GM23338 (cell line): ENCODE results near the gene SETD1B. TPM values are rescaled to one million over a fixed set of nuclear protein-coding genes. Genes with fewer than 3 reads are reported as not detected.

ENCODE experiments used
- ATAC-seq: fragments of 200-7000 bp; cut with Tn5 transposase; 3 replicates; pipeline ENCODE4 v1.9.1; 2020
- DNase-seq: peaks from one replicate; pipeline ENCODE4 v3.0.0-alpha.2; 2015; ENCODE audit warnings: low spot score
- H2AFZ ChIP-seq: fragments of 200-600 bp; sonication (generic); 2 replicates; pipeline ENCODE4 v1.8.0; 2016; ENCODE audit warnings: antibody characterized with exemption, mild to moderate bottlenecking, moderate library complexity
- H3F3A ChIP-seq: fragments of 200-600 bp; sonication (generic); replicated peaks from 2 replicates; pipeline ENCODE4 v1.8.0; 2017; ENCODE audit warnings: antibody characterized with exemption, mixed run types, low read depth
- H3K27ac ChIP-seq: fragments of 200-600 bp; sonication (generic); 2 replicates; pipeline ENCODE4 v1.6.1; 2016; ENCODE audit warnings: low read depth
- H3K27me3 ChIP-seq: fragments of 200-600 bp; sonication (generic); 2 replicates; pipeline ENCODE4 v1.8.0; 2016; ENCODE audit warnings: mild to moderate bottlenecking, mixed run types, moderate library complexity; ENCODE audit not compliant: insufficient read depth
- H3K36me3 ChIP-seq: fragments of 200-600 bp; sonication (generic); 2 replicates; pipeline ENCODE4 v1.8.0; 2016; ENCODE audit warnings: mild to moderate bottlenecking; ENCODE audit not compliant: insufficient read depth
- H3K4me1 ChIP-seq: fragments of 200-600 bp; sonication (generic); 2 replicates; pipeline ENCODE4 v1.8.0; 2016; ENCODE audit warnings: mild to moderate bottlenecking, moderate library complexity; ENCODE audit not compliant: insufficient read depth
- H3K4me2 ChIP-seq: fragments of 200-600 bp; sonication (generic); 2 replicates; pipeline ENCODE4 v1.7.1; 2017; ENCODE audit warnings: mixed run types
- H3K4me3 ChIP-seq: fragments of 200-600 bp; sonication (generic); 2 replicates; pipeline ENCODE4 v1.6.1; 2016; ENCODE audit warnings: mixed run types
- H3K79me2 ChIP-seq: fragments of 200-600 bp; sonication (generic); replicated peaks from 2 replicates; pipeline ENCODE4 v1.8.0; 2017; ENCODE audit warnings: mild to moderate bottlenecking; ENCODE audit not compliant: insufficient read depth
- H3K9me2 ChIP-seq: fragments of 200-600 bp; sonication (generic); 2 replicates; pipeline ENCODE4 v1.8.0; 2017; ENCODE audit not compliant: insufficient read depth
- H4K20me1 ChIP-seq: fragments of 200-600 bp; sonication (generic); replicated peaks from 2 replicates; pipeline ENCODE4 v1.8.0; 2017; ENCODE audit warnings: mild to moderate bottlenecking; ENCODE audit not compliant: insufficient read depth
- H3K27ac Mint-ChIP-seq: 2 replicates; pipeline ENCODE4 v1.8.0; 2020; ENCODE audit warnings: inconsistent platforms, mild to moderate bottlenecking, moderate library complexity, mixed read lengths
- H3K27me3 Mint-ChIP-seq: 3 replicates; pipeline ENCODE4 v1.8.0; 2022; ENCODE audit warnings: low read depth, mild to moderate bottlenecking, moderate library complexity, mixed read lengths, inconsistent platforms; ENCODE audit not compliant: insufficient read depth, poor library complexity
- H3K36me3 Mint-ChIP-seq: 3 replicates; pipeline ENCODE4 v1.8.0; 2021; ENCODE audit warnings: low read depth, mild to moderate bottlenecking, inconsistent platforms, moderate library complexity, mixed read lengths
- H3K4me1 Mint-ChIP-seq: 3 replicates; pipeline ENCODE4 v1.8.0; 2020; ENCODE audit warnings: mild to moderate bottlenecking, inconsistent platforms, mixed read lengths
- H3K4me3 Mint-ChIP-seq: 3 replicates; pipeline ENCODE4 v1.8.0; 2021; ENCODE audit warnings: moderate library complexity, mild to moderate bottlenecking, inconsistent platforms, mixed read lengths
- H3K9me3 Mint-ChIP-seq: 3 replicates; pipeline ENCODE4 v1.8.0; 2020; ENCODE audit warnings: moderate library complexity, mild to moderate bottlenecking, inconsistent platforms, mixed read lengths
- CREB1 ChIP-seq: fragments of 250-450 bp; sonication (Bioruptor Pico); IDR thresholded peaks from 2 replicates; pipeline ENCODE4 v1.5.0; 2020; ENCODE audit warnings: low read depth, mild to moderate bottlenecking, moderate library complexity
- ETS1 ChIP-seq: IDR thresholded peaks from 2 replicates; pipeline ENCODE4 v1.6.1; 2016; ENCODE audit warnings: antibody characterized with exemption
- EZH2 ChIP-seq: fragments of 200-600 bp; sonication (generic); IDR thresholded peaks from one replicate; pipeline ENCODE4 v1.8.0; 2017; ENCODE audit warnings: antibody characterized with exemption, mild to moderate bottlenecking, low read depth; ENCODE audit not compliant: unreplicated experiment
- EZH2phosphoT487 ChIP-seq: fragments of 200-600 bp; sonication (generic); IDR thresholded peaks from one replicate; pipeline ENCODE4 v1.8.1; 2018; ENCODE audit warnings: antibody characterized with exemption; ENCODE audit not compliant: unreplicated experiment
- JUNB ChIP-seq: IDR thresholded peaks from one replicate; pipeline ENCODE4 v1.6.1; 2016; ENCODE audit warnings: antibody characterized with exemption; ENCODE audit not compliant: unreplicated experiment
- NANOG ChIP-seq: IDR thresholded peaks from 2 replicates; pipeline ENCODE4 v1.6.1; 2016; ENCODE audit warnings: antibody characterized with exemption, borderline replicate concordance
- POLR2AphosphoS5 ChIP-seq: IDR thresholded peaks from 2 replicates; pipeline ENCODE4 v1.6.1; 2016; ENCODE audit warnings: antibody characterized with exemption, low read depth
- STAT1 ChIP-seq: IDR thresholded peaks from one replicate; pipeline ENCODE4 v1.6.1; 2016; ENCODE audit warnings: antibody characterized with exemption; ENCODE audit not compliant: unreplicated experiment
- ZNF114 ChIP-seq: fragments of 250-450 bp; sonication (Bioruptor Pico); IDR thresholded peaks from 2 replicates; pipeline ENCODE4 v1.5.0; 2020; ENCODE audit warnings: mild to moderate bottlenecking, moderate library complexity
- ZNF331 ChIP-seq: fragments of 250-450 bp; sonication (Bioruptor Pico); IDR thresholded peaks from 2 replicates; pipeline ENCODE4 v1.5.0; 2020; ENCODE audit warnings: low read depth, mild to moderate bottlenecking, moderate library complexity
- ZNF462 ChIP-seq: fragments of 250-450 bp; sonication (Bioruptor Pico); IDR thresholded peaks from 2 replicates; pipeline ENCODE4 v1.5.0; 2020; ENCODE audit warnings: mild to moderate bottlenecking, moderate library complexity
- polyA plus RNA-seq: library from polyadenylated mRNA; unstranded; fragments of >200 nt; fragmentation: Nextera tagmentation; extraction: Ambion mirVana; gene quantifications from 2 replicates; pipeline ENCODE4 v1.2.1, GENCODE V29; 2016
- total RNA-seq: library from RNA; depleted of rRNA; stranded (reverse); fragments of >200 nt; shearing (Covaris generic); gene quantifications from 2 replicates; pipeline ENCODE4 v1.2.3, GENCODE V29; 2014
- TF ChIP-seq, protein P1 (sequence below), 2 experiments: fragments of 200-600 bp in 1 of 2; sonication (generic) in 1 of 2; conservative IDR thresholded peaks; 2 replicates each; pipeline versions ENCODE4 v1.5.1 to v1.6.1; 2016 to 2017; ENCODE audit warnings: antibody characterized with exemption in 2 of 2, low read depth in 2 of 2, mild to moderate bottlenecking in 2 of 2, moderate library complexity in 1 of 2
- TF ChIP-seq, protein P2 (sequence below): IDR thresholded peaks from one replicate; pipeline ENCODE4 v1.6.1; 2018; ENCODE audit warnings: antibody characterized with exemption; ENCODE audit not compliant: unreplicated experiment

The SETD1B gene
- total and polyA plus RNA-seq, 2 experiments from 2014 or later: 3.1 to 8.7 TPM

DNA sequence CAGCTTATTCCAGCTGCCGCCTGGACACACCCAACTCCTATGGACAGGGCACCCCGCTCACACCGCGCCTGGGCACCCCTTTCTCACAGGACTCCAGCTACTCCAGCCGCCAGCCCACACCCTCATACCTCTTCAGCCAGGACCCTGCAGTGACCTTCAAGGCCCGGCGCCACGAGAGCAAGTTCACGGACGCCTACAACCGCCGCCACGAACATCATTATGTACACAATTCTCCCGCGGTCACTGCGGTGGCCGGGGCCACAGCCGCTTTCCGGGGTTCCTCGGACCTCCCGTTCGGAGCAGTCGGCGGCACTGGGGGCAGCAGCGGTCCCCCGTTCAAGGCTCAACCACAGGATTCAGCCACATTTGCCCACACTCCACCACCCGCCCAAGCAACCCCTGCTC lies 5.9 kb downstream of the SETD1B start:
- peaks cover 15% of the 10 kb centered on the region; the same call in 1 of the 2 replicates for H4K20me1 ChIP-seq
- no peak overlapping the region for H2AFZ ChIP-seq
- TF ChIP-seq NANOG (no peak), CREB1 (CRISPR knock-in tag) (no peak), ZNF462 (CRISPR knock-in tag) (no peak), ZNF331 (no peak), EZH2 (no peak), ZNF114 (CRISPR knock-in tag) (no peak), POLR2AphosphoS5 (no peak), STAT1 (no peak), ETS1 (no peak), JUNB (no peak), EZH2phosphoT487 (no peak)
- TF ChIP-seq, protein P1, sequence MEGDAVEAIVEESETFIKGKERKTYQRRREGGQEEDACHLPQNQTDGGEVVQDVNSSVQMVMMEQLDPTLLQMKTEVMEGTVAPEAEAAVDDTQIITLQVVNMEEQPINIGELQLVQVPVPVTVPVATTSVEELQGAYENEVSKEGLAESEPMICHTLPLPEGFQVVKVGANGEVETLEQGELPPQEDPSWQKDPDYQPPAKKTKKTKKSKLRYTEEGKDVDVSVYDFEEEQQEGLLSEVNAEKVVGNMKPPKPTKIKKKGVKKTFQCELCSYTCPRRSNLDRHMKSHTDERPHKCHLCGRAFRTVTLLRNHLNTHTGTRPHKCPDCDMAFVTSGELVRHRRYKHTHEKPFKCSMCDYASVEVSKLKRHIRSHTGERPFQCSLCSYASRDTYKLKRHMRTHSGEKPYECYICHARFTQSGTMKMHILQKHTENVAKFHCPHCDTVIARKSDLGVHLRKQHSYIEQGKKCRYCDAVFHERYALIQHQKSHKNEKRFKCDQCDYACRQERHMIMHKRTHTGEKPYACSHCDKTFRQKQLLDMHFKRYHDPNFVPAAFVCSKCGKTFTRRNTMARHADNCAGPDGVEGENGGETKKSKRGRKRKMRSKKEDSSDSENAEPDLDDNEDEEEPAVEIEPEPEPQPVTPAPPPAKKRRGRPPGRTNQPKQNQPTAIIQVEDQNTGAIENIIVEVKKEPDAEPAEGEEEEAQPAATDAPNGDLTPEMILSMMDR (conservative IDR thresholded peaks at IDR 0.05; ENCODE audit: low read depth in 2 of 2): no peak
- TF ChIP-seq, protein P2, sequence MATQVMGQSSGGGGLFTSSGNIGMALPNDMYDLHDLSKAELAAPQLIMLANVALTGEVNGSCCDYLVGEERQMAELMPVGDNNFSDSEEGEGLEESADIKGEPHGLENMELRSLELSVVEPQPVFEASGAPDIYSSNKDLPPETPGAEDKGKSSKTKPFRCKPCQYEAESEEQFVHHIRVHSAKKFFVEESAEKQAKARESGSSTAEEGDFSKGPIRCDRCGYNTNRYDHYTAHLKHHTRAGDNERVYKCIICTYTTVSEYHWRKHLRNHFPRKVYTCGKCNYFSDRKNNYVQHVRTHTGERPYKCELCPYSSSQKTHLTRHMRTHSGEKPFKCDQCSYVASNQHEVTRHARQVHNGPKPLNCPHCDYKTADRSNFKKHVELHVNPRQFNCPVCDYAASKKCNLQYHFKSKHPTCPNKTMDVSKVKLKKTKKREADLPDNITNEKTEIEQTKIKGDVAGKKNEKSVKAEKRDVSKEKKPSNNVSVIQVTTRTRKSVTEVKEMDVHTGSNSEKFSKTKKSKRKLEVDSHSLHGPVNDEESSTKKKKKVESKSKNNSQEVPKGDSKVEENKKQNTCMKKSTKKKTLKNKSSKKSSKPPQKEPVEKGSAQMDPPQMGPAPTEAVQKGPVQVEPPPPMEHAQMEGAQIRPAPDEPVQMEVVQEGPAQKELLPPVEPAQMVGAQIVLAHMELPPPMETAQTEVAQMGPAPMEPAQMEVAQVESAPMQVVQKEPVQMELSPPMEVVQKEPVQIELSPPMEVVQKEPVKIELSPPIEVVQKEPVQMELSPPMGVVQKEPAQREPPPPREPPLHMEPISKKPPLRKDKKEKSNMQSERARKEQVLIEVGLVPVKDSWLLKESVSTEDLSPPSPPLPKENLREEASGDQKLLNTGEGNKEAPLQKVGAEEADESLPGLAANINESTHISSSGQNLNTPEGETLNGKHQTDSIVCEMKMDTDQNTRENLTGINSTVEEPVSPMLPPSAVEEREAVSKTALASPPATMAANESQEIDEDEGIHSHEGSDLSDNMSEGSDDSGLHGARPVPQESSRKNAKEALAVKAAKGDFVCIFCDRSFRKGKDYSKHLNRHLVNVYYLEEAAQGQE: no peak
- H3K4me3 ChIP-seq: no peak overlapping the region
- H3K27ac ChIP-seq: no peak overlapping the region
- H3K36me3 ChIP-seq: no peaks in the 10 kb centered on the region
- H3K79me2 ChIP-seq: peaks cover 66% of the 10 kb centered on the region
- H3K4me2 ChIP-seq: no peak overlapping the region
- no peaks in the 10 kb centered on the region for H3K9me2 ChIP-seq
- H3K4me1 ChIP-seq: peaks cover 39% of the 10 kb centered on the region
- no peak for ATAC-seq
- Mint-ChIP-seq H3K4me3 (peak overlapping the region; percentile 21; the same call in 1 of the 3 replicates), H3K9me3 (no peaks in the 10 kb centered on the region), H3K27me3 (peaks cover 27% of the 10 kb centered on the region), H3K36me3 (peaks cover 46% of the 10 kb centered on the region), H3K4me1 (peaks cover 45% of the 10 kb centered on the region), H3K27ac (no peak overlapping the region)
- no peaks in the 10 kb centered on the region for H3K27me3 ChIP-seq
- H3F3A ChIP-seq: peaks cover 12% of the 10 kb centered on the region
- no peak for DNase-seq
